Upper lobe of right lung (tissue), 1 donor: ENCODE measurements around the gene GRID1. TPM values are rescaled to one million over a fixed set of nuclear protein-coding genes. Genes with fewer than 3 reads are reported as not detected.

ENCODE experiments used
- ATAC-seq: fragments of 200-7000 bp; cut with Tn5 transposase; one replicate; pipeline ENCODE4 v1.9.1; 2020; ENCODE audit warnings: mild to moderate bottlenecking, moderate library complexity
- DNase-seq: peaks from one replicate; pipeline ENCODE4 v3.0.0-alpha.2; 2020
- H3K27ac ChIP-seq: fragments of 200-600 bp; one replicate; pipeline ENCODE4 v1.8.0; 2022
- H3K27me3 ChIP-seq: fragments of 200-600 bp; one replicate; pipeline ENCODE4 v1.8.0; 2022; ENCODE audit warnings: mild to moderate bottlenecking
- H3K36me3 ChIP-seq: fragments of 200-600 bp; one replicate; pipeline ENCODE4 v1.8.0; 2022
- H3K4me1 ChIP-seq: fragments of 200-600 bp; one replicate; pipeline ENCODE4 v1.8.0; 2022
- H3K4me3 ChIP-seq: fragments of 200-600 bp; one replicate; pipeline ENCODE4 v1.8.0; 2022; ENCODE audit warnings: mild to moderate bottlenecking
- H3K9me3 ChIP-seq: fragments of 200-600 bp; one replicate; pipeline ENCODE4 v1.8.0; 2022
- CTCF ChIP-seq: fragments of 200-600 bp; IDR thresholded peaks from one replicate; pipeline ENCODE4 v1.8.0; 2022; ENCODE audit warnings: antibody characterized with exemption
- intact Hi-C: fragments of 100-400 bp; cut with DNase I; formaldehyde crosslinking; loops from one replicate; pipeline ENCODE4 v1.11.0; 2022
- total RNA-seq: library from RNA; stranded (reverse); fragmentation: NEBNext Ultra II Directional; extraction: Animal tissue kit (Norgen Biotek cat#: 25700); gene quantifications from one replicate; pipeline ENCODE4 v1.2.1, GENCODE V29; 2021
- donor health status: DM: no; HTN: yes; CAD: no; lungs with severe emphysema.

Gene GRID1
- total RNA-seq, 1 donor from 2014 or later: 3.0 TPM

- H3K9me3 ChIP-seq: no peaks in the 10 kb centered on the region
- no peak overlapping the region for H3K4me3 ChIP-seq
- H3K36me3 ChIP-seq: no peaks in the 10 kb centered on the region
- no peak for TF ChIP-seq CTCF
- ATAC-seq: no peak
- no peaks in the 10 kb centered on the region for H3K27me3 ChIP-seq
- intact Hi-C loops: no loop called here
- DNase-seq: no peak
- no peak overlapping the region for H3K27ac ChIP-seq
- no peaks in the 10 kb centered on the region for H3K4me1 ChIP-seq
Measured at GRCh38 chr10:85922356-85923129, 444.1 kb downstream of the GRID1 start.

GRCh38 chr10:85921789-85922188 is 444.8 kb downstream of the GRID1 start:
- no peaks in the 10 kb centered on the region for H3K4me1 ChIP-seq
- intact Hi-C loops: no loop called here
- H3K36me3 ChIP-seq: no peaks in the 10 kb centered on the region
- no peak for TF ChIP-seq CTCF
- no peaks in the 10 kb centered on the region for H3K27me3 ChIP-seq
- no peaks in the 10 kb centered on the region for H3K9me3 ChIP-seq
- ATAC-seq (no peak), DNase-seq (no peak)
- no peak overlapping the region for H3K27ac ChIP-seq
- H3K4me3 ChIP-seq: no peak overlapping the region

- no peak overlapping the region for H3K27ac ChIP-seq
- H3K4me1 ChIP-seq: no peaks in the 10 kb centered on the region
- H3K36me3 ChIP-seq: no peaks in the 10 kb centered on the region
- DNase-seq: no peak
- ATAC-seq: no peak
- H3K9me3 ChIP-seq: no peaks in the 10 kb centered on the region
- intact Hi-C loops: no loop called here
- TF ChIP-seq CTCF: no peak
- no peak overlapping the region for H3K4me3 ChIP-seq
- H3K27me3 ChIP-seq: no peaks in the 10 kb centered on the region
Measured at GRCh38 chr10:85920311-85920710, 446.3 kb downstream of the GRID1 start.

- ATAC-seq (no peak), DNase-seq (no peak)
- Histone ChIP-seq H3K9me3 (no peaks in the 10 kb centered on the region), H3K4me1 (no peaks in the 10 kb centered on the region), H3K36me3 (no peaks in the 10 kb centered on the region), H3K27me3 (no peaks in the 10 kb centered on the region), H3K4me3 (no peak overlapping the region), H3K27ac (no peak overlapping the region)
- intact Hi-C loops: no loop called here
- TF ChIP-seq CTCF: no peak
Measured at GRCh38 chr10:85919491-85920021, 447.0 kb downstream of the GRID1 start.

GRCh38 chr10:85918371-85918770 is 448.2 kb downstream of the GRID1 start:
- intact Hi-C loops: no loop called here
- no peak for ATAC-seq
- no peak overlapping the region for H3K4me3 ChIP-seq

More at GRCh38 chr10:85918371-85918770, 448.2 kb downstream of the GRID1 start:
- Histone ChIP-seq H3K4me1 (no peaks in the 10 kb centered on the region), H3K27me3 (no peaks in the 10 kb centered on the region), H3K27ac (no peak overlapping the region), H3K36me3 (no peaks in the 10 kb centered on the region), H3K9me3 (no peaks in the 10 kb centered on the region)
- DNase-seq: no peak
- TF ChIP-seq CTCF: no peak
